SK-N-SH treated with all-trans-retinoic acid at 6 μM for 48 hours (cell line): ENCODE data around the gene DLG2.

Experiments
- OSR1 ChIP-seq: fragments of 250-450 bp; sonication (Bioruptor Pico); IDR thresholded peaks from 2 replicates; pipeline ENCODE4 v1.8.0; 2022; ENCODE audit warnings: moderate library complexity, mild to moderate bottlenecking, inconsistent platforms
- ZFP30 ChIP-seq: fragments of 450-650 bp; formaldehyde crosslinking; IDR thresholded peaks from 2 replicates; pipeline ENCODE4 v1.5.0; 2022; ENCODE audit warnings: mild to moderate bottlenecking, moderate library complexity
- TF ChIP-seq, protein P1 (sequence below): fragments of 250-450 bp; sonication (Bioruptor Pico); IDR thresholded peaks from 2 replicates; pipeline ENCODE4 v1.8.0; 2020; ENCODE audit warnings: mild to moderate bottlenecking, moderate library complexity, borderline replicate concordance

DNA sequence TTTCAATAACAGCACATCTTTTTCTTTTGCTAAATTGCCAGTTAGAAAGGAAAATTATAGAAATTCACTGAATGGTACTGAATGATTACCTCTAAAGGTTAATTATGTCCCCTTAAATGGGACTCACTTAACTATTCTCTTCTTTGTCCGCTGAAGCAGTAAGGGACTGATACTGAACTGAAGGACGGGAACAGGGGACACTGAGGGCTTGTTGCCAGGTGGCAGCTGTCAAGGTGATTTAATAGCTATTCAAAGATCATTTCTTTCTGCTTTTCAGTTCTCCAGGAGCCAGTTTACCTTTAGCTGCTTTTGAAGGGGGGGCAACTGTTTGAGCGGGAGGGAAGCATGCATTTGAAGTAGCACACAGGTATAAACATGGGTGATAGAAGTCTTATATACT is 2015.5 kb downstream of the DLG2 start:
- TF ChIP-seq, protein P1, sequence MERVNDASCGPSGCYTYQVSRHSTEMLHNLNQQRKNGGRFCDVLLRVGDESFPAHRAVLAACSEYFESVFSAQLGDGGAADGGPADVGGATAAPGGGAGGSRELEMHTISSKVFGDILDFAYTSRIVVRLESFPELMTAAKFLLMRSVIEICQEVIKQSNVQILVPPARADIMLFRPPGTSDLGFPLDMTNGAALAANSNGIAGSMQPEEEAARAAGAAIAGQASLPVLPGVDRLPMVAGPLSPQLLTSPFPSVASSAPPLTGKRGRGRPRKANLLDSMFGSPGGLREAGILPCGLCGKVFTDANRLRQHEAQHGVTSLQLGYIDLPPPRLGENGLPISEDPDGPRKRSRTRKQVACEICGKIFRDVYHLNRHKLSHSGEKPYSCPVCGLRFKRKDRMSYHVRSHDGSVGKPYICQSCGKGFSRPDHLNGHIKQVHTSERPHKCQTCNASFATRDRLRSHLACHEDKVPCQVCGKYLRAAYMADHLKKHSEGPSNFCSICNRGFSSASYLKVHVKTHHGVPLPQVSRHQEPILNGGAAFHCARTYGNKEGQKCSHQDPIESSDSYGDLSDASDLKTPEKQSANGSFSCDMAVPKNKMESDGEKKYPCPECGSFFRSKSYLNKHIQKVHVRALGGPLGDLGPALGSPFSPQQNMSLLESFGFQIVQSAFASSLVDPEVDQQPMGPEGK (CRISPR knock-in tag), result no peak
- TF ChIP-seq OSR1 (CRISPR knock-in tag) (no peak), ZFP30 (CRISPR knock-in tag) (no peak)
